ENCODE results near the gene ZDHHC14.
A peak's percentile ranks its signal among the peaks of the same experiment; 100 is the strongest.

Gene ZDHHC14

DNA sequence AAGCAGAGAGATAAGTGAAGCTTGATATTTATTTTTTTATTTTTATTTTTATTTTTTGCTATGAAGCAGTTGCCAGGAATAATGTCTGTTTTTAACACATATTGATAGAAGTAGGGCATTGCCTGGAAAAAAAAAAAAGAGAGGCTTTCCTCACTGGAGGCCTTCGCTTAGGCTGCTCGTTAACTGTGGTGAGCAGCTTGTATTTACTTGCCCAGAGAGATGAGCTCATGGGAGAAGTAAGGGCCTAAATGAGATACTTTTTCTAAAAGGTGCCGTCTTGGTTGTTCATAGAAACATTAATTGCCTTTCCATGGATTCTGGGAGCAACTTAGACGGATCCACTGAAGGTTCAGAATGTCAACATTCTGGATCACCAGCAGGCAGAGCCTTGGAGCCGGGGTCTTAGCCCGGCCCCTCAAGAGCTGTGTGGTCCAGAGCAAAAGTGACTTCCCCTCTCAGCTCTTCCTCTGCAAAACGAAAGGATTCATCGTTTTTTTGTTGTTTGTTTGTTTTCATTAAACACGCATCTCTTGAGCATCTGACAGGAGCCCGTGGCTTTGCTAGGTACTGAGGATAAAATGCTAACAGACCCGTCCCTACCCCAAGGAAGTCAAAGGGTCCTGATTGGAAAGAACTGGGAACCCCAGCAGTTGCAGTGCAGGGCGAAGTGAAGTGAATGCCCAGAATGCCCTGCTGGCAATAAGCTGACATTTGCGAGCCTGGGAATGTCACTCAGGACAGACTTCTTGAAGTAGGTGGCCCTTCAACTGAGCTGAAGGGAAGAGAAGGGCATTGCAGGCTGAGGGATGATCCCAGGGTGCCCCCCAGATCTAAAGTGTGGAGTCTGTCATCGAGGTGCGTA lies 138.5 kb downstream of the ZDHHC14 start:
- H3K4me2 ChIP-seq, result no peak overlapping the region
- peaks cover 3% of the 10 kb centered on the region; the same call in 1 of the 2 replicates for H3K9me3 ChIP-seq
- no peak overlapping the region for H3K4me3 ChIP-seq
- H4K20me1 ChIP-seq, result no peaks in the 10 kb centered on the region
- no peak overlapping the region for H3K9ac ChIP-seq
- H3K27me3 ChIP-seq, result no peaks in the 10 kb centered on the region
- no peaks in the 10 kb centered on the region for H3K36me3 ChIP-seq
- no peak for TF ChIP-seq Cebpa-rat (IDR thresholded peaks at IDR 0.05)
- peaks cover 11% of the 10 kb centered on the region for H3K4me1 ChIP-seq
- H3K27ac ChIP-seq, result no peak overlapping the region

DNA sequence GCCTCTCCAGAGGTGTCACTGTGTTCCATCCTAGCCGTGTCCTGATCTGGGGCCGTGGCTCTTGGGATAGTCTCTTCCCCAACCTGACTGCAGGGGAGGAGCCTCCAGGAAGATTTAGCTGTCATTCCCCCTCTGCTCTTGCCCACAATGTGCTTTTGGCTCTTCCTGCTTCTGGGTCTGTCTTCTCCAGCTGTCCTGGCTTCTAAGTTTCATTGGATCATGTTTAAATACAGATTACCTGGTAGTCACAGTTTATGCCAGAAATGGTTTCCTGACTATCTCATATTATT lies 139.1 kb downstream of the ZDHHC14 start:
- Histone ChIP-seq H4K20me1 (no peaks in the 10 kb centered on the region), H3K27ac (no peak overlapping the region), H3K36me3 (no peaks in the 10 kb centered on the region), H3K9me3 (peaks cover 8% of the 10 kb centered on the region), H3K27me3 (no peaks in the 10 kb centered on the region), H3K4me2 (no peak overlapping the region), H3K4me3 (no peak overlapping the region), H3K4me1 (peaks cover 11% of the 10 kb centered on the region), H3K9ac (no peak overlapping the region)
- no peak for TF ChIP-seq Cebpa-rat (IDR thresholded peaks at IDR 0.05)

DNA sequence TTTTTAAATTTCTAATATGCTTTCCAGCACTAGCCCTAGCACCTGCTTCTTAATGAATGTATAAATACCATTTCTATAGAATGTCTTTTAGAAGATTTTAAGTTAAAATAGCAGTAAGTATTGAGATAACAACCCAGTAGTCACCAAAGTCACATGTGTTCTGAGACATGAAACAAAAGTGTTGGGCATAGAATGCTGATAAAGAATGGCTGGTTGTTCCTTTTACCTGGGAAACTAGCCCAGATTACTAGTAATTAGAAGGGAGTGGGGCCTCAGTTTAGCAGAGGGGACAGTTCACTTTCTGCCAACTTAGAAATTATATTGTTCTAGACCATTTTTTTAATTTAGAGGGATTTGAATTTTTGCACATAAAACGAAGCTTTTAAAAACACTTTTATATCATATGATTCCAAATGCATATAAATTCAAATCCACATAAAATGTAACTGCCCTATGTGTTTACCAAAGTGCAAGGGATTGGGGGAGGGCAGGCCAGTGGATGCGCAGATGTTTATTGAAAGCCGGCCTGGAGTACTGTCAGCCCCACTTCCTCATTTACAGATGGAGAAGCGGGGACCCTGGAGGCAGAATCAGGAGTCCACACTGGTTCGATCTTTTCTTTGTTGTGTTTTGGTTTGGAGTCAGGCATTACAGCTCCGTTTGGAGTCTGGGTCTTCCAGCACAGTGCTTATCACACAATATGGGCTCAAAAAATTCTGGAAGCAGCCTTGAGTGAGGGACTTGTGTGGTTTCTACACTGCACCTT lies 139.8 kb downstream of the ZDHHC14 start:
- TF ChIP-seq Cebpa-rat (IDR thresholded peaks at IDR 0.05), result no peak
- peak overlapping the region; percentile 13; the same call in 1 of the 2 replicates for H3K4me2 ChIP-seq
- no peak overlapping the region for H3K9ac ChIP-seq
- peaks cover 16% of the 10 kb centered on the region for H3K4me1 ChIP-seq
- H3K4me3 ChIP-seq, result no peak overlapping the region
- H4K20me1 ChIP-seq, result no peaks in the 10 kb centered on the region
- H3K9me3 ChIP-seq, result peaks cover 8% of the 10 kb centered on the region
- H3K27me3 ChIP-seq, result no peaks in the 10 kb centered on the region
- H3K27ac ChIP-seq, result no peak overlapping the region
- H3K36me3 ChIP-seq, result no peaks in the 10 kb centered on the region

DNA sequence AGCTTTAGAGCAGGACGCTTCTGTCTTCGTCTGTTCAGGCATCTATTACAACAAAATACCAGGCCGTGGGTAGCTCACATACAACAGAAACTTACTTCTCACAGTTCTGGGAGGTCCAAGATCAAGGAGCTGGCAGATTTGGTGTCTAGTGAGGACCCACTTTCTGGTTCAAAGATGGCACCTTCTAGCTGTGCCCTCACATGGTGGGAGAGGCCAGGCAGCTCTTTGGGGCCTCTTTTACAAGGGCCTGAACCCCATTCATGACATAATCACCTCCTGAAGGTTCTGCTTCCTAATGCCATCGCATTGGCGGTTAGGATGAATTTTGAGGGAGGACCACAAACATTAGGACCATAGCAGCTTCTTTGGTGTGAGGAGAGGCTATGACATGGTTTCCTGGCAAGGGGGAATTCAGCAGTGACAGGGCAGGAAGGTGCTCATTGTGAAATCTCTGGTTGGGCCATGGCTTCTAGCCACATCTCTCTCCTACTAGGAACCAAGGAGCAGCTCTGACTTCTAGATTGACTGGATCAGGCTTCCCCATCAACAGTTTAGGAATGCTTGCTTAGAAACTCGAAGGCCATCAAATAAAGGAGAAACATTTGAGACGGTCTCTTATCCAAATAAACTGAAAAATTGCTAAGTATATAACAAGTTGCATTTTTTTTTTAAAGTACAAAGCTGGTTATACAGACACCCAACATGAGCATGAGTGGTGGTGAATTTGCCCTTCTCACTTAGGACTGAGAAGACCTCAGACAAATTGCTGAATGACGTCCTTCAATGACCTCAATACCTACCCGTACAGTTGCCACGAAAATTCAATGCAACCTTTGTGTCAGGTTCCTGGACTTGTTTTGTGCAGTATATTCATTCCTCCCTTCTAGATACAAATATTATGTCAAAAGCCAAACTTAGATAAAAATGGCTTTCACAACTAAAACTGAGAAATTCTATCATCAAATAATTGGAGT lies 140.7 kb downstream of the ZDHHC14 start:
- no peaks in the 10 kb centered on the region for H3K27me3 ChIP-seq
- no peak overlapping the region for H3K4me3 ChIP-seq
- H3K4me1 ChIP-seq, result peaks cover 25% of the 10 kb centered on the region
- H4K20me1 ChIP-seq, result no peaks in the 10 kb centered on the region
- TF ChIP-seq Cebpa-rat (IDR thresholded peaks at IDR 0.05), result no peak
- no peaks in the 10 kb centered on the region for H3K36me3 ChIP-seq
- no peak overlapping the region for H3K9ac ChIP-seq
- H3K4me2 ChIP-seq, result peak overlapping the region; percentile 13; the same call in 1 of the 2 replicates
- no peak overlapping the region for H3K27ac ChIP-seq
- H3K9me3 ChIP-seq, result peaks cover 12% of the 10 kb centered on the region

DNA sequence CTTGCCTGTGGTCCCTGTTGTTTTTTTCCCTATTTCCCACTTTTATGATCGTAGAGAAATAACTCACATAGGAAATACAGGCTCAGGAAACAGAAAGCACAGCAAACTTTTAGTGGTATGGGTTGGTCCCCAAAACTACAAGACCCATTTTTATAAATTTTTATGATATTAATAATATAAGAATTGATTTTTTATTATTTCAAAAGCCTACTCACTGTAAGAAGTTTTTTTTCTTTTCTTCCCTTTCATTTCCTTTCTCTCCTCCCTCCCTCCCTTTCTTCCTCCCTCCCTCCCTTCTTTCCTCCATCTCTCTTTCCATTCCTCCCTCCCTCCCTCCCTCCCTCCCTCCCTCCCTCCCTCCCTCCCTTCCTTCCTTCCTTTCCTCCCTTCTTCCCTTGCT lies 141.5 kb downstream of the ZDHHC14 start:
- Histone ChIP-seq H3K9me3 (peaks cover 14% of the 10 kb centered on the region), H3K27ac (no peak overlapping the region), H3K4me3 (no peak overlapping the region), H3K36me3 (no peaks in the 10 kb centered on the region), H3K9ac (no peak overlapping the region), H3K4me2 (no peak overlapping the region), H4K20me1 (no peaks in the 10 kb centered on the region), H3K27me3 (no peaks in the 10 kb centered on the region), H3K4me1 (peaks cover 33% of the 10 kb centered on the region)
- TF ChIP-seq Cebpa-rat (IDR thresholded peaks at IDR 0.05), result no peak

DNA sequence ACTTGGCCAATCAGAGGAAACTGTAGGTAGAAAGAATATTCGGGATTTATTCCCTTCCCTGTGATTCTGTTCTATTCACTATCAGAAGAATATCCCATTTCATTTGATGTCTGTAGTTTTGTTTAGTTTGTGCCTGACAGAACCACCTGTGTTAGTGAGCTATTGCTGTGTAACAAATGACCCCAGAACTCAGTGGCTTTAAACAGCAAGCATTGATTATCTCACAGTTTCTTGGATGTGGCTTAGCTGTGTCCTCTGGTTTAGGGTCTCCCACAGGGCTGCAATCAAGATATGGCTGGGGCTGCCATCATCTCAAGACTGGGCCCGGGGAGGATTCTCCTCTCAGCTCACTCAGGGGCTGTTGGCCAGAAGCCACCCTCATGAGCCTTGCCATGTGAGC lies 143.7 kb downstream of the ZDHHC14 start:
- Histone ChIP-seq H3K9ac (no peak overlapping the region), H3K4me3 (no peak overlapping the region), H3K4me1 (peaks cover 56% of the 10 kb centered on the region), H3K27ac (no peak overlapping the region), H3K27me3 (no peaks in the 10 kb centered on the region), H3K36me3 (no peaks in the 10 kb centered on the region), H4K20me1 (no peaks in the 10 kb centered on the region), H3K4me2 (no peak overlapping the region), H3K9me3 (peaks cover 14% of the 10 kb centered on the region)
- no peak for TF ChIP-seq Cebpa-rat (IDR thresholded peaks at IDR 0.05)

DNA sequence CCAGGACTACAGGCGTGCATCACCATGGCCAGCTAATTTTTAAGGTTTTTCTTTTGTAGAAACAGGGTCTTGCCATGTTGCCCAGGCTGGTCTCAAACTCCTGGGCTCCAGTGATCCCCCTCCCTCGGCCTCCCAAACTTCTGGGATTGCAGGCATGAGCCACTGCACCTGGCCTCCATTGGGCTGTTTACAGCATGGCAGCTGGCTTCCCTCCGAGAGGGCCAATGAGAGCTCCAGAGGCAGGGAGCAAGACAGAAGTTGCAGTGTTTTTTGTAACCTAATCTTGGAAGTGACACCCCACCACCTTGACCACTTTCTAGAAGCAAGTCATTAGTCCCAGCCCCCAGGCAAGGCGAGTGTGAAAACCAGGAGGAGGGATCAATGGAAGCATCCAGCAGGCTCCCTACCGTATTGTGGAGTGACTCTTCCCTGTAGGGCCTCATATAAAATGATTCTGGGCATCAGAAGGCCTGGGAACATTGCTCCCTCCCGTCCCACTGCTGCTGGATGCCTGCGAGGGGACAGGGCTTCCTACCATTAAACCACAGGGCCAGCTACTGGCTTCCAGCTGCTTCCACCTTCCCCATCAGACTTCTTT lies 144.4 kb downstream of the ZDHHC14 start:
- H3K4me2 ChIP-seq, result 0 out of 2 replicates have a peak overlapping the region, but pooled peaks have one; percentile 8
- H4K20me1 ChIP-seq, result no peaks in the 10 kb centered on the region
- no peak overlapping the region for H3K4me3 ChIP-seq
- H3K27me3 ChIP-seq, result no peaks in the 10 kb centered on the region
- H3K9me3 ChIP-seq, result peaks cover 14% of the 10 kb centered on the region
- TF ChIP-seq Cebpa-rat (IDR thresholded peaks at IDR 0.05), result no peak
- no peak overlapping the region for H3K27ac ChIP-seq
- H3K36me3 ChIP-seq, result no peaks in the 10 kb centered on the region
- no peak overlapping the region for H3K9ac ChIP-seq
- H3K4me1 ChIP-seq, result peaks cover 62% of the 10 kb centered on the region

DNA sequence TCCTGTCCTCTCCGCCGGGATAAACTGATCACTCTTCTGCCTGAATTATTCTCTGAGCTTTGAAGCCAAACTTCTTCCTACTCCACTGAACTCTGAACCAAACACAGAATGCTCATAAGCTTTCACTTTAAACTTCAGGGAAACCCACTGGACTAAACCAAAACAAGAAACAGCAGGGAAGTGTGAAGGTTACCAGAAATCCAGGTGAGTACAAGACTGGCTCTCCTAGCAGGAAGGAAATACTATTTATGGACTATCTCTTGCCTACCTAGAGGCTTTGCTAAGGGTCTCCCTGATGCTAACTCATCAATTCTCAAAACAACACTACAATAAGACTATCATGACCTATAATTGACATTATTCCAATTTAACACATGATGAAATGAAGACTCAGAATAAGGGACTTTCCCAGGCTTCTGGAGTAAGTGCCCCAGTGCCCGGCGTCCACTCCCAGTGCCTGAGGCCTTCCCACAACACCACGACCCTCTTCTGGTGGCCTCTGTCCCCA lies 145.0 kb downstream of the ZDHHC14 start:
- H3K4me2 ChIP-seq, result 0 out of 2 replicates have a peak overlapping the region, but pooled peaks have one; percentile 8
- TF ChIP-seq Cebpa-rat (IDR thresholded peaks at IDR 0.05), result no peak
- no peak overlapping the region for H3K9ac ChIP-seq
- H4K20me1 ChIP-seq, result no peaks in the 10 kb centered on the region
- peaks cover 14% of the 10 kb centered on the region for H3K9me3 ChIP-seq
- H3K4me1 ChIP-seq, result peaks cover 63% of the 10 kb centered on the region
- no peak overlapping the region for H3K27ac ChIP-seq
- H3K27me3 ChIP-seq, result no peaks in the 10 kb centered on the region
- no peaks in the 10 kb centered on the region for H3K36me3 ChIP-seq
- H3K4me3 ChIP-seq, result no peak overlapping the region

DNA sequence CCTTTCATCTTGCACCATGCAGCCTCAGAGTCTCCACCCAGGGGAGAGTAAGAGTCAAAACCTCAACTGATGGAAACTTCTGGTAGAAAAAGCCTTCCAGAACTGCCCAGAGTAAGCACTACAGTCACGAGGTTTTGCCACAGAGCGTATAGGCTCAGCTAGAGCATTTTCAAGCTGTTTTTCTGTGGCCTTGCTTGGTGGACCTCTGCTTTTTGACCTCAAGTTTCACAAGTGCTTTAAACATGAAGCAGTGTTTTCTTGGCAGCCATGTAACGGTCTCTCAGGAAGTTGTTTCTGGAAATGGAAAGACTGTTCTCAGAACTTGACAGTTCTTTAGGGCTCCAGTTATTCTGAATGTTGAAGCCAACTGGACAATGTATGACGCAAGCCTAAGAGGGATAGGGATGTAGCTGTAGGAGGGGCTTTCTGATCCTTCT lies 146.5 kb downstream of the ZDHHC14 start:
- no peaks in the 10 kb centered on the region for H3K36me3 ChIP-seq
- no peak overlapping the region for H3K4me3 ChIP-seq
- peak overlapping the region; percentile 53; the same call in 1 of the 2 replicates for H3K27ac ChIP-seq
- no peaks in the 10 kb centered on the region for H3K27me3 ChIP-seq
- no peak for TF ChIP-seq Cebpa-rat (IDR thresholded peaks at IDR 0.05)
- peak overlapping the region; percentile 88 for H3K4me2 ChIP-seq
- peaks cover 14% of the 10 kb centered on the region for H3K9me3 ChIP-seq
- H4K20me1 ChIP-seq, result no peaks in the 10 kb centered on the region
- H3K4me1 ChIP-seq, result peaks cover 73% of the 10 kb centered on the region
- H3K9ac ChIP-seq, result no peak overlapping the region
